Ectodermal cell (in vitro differentiated cells): ENCODE measurements around the gene LTBP1.

ENCODE experiments used
- H3K27ac ChIP-seq: 2 replicates; pipeline ENCODE4 v1.7.0; 2013; ENCODE audit warnings: mild to moderate bottlenecking, low read depth, low read length; ENCODE audit not compliant: insufficient read depth, poor library complexity, severe bottlenecking
- H3K27me3 ChIP-seq: 2 replicates; pipeline ENCODE4 v1.7.0; 2013; ENCODE audit warnings: mild to moderate bottlenecking, low read length; ENCODE audit not compliant: insufficient read depth, control insufficient read depth, poor library complexity, severe bottlenecking
- H3K36me3 ChIP-seq: one replicate; pipeline ENCODE4 v1.7.0; 2013; ENCODE audit warnings: low read length; ENCODE audit not compliant: control insufficient read depth, insufficient read depth
- H3K4me1 ChIP-seq: one replicate; pipeline ENCODE4 v1.7.0; 2013; ENCODE audit warnings: low read length; ENCODE audit not compliant: control insufficient read depth, insufficient read depth
- H3K4me3 ChIP-seq: 2 replicates; pipeline ENCODE4 v1.7.0; 2013; ENCODE audit warnings: low read depth, low read length, control low read depth; ENCODE audit not compliant: insufficient read depth
- H3K9me3 ChIP-seq: 2 replicates; pipeline ENCODE4 v1.7.0; 2013; ENCODE audit warnings: mild to moderate bottlenecking, low read length, moderate library complexity; ENCODE audit not compliant: control insufficient read depth
- WGBS, 2 experiments: methylation state at CpG; one replicate each; pipeline ENCODE4 v1.1.7; 2013; ENCODE audit warnings: missing lambda C conversion rate in 2 of 2; 5-methylcytosine and 5-hydroxymethylcytosine counted together

Gene LTBP1

GRCh38 chr2:33122726-33123125 is 176.0 kb downstream of the LTBP1 start:
- Histone ChIP-seq H3K4me1 (no peaks in the 10 kb centered on the region), H3K4me3 (no peak overlapping the region), H3K27me3 (no peaks in the 10 kb centered on the region), H3K9me3 (no peaks in the 10 kb centered on the region), H3K27ac (no peak overlapping the region), H3K36me3 (no peaks in the 10 kb centered on the region)
- 95 to 98% methylated on average over 3 of the region's 3 CpGs for WGBS, 2 experiments

DNA sequence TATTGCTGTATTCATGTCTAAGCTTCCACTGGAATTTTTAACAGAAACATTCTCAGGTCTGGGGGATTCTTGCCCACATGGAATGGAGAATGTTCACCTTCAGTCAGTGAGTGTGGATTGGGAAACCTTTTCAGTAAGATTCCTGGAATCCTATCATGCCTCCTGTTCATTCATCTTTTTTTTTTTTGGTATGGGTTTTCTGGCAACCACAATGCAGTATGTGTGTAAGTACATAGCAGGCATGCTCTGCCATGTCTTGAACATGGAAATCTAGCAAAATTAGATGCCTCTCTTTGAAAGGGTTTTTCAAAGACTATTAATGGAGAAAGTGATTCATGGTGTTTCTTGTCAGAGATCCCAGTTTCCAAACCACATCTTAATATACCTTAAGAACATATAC is 176.5 kb downstream of the LTBP1 start:
- H3K27ac ChIP-seq, result no peak overlapping the region
- H3K4me3 ChIP-seq, result no peak overlapping the region
- no peaks in the 10 kb centered on the region for H3K4me1 ChIP-seq
- H3K9me3 ChIP-seq, result no peaks in the 10 kb centered on the region
- H3K27me3 ChIP-seq, result no peaks in the 10 kb centered on the region
- H3K36me3 ChIP-seq, result no peaks in the 10 kb centered on the region

DNA sequence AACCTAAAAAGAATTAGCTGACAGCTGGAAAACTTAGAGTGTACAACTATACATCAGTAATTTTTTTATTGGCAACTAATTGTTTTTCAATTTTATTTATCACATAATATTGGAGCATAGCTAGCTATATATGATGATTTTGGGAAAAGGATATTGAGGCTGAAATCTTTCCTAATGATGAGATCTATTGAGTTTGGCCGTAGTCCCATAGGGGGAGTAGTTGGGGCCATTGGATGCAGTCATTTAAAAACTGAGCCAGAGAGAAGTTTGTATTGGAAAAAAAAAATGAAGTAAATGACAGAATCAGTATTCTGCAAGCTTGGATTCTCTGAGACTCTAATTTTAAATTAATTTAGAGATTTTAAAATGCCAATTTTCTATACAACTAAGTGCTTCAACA is 179.8 kb downstream of the LTBP1 start:
- Histone ChIP-seq H3K9me3 (no peaks in the 10 kb centered on the region), H3K27me3 (no peaks in the 10 kb centered on the region), H3K4me1 (no peaks in the 10 kb centered on the region), H3K36me3 (no peaks in the 10 kb centered on the region), H3K27ac (no peak overlapping the region), H3K4me3 (no peak overlapping the region)
- WGBS, 2 experiments, result 93 to 96% methylated on average over 1 of the region's 1 CpG

DNA sequence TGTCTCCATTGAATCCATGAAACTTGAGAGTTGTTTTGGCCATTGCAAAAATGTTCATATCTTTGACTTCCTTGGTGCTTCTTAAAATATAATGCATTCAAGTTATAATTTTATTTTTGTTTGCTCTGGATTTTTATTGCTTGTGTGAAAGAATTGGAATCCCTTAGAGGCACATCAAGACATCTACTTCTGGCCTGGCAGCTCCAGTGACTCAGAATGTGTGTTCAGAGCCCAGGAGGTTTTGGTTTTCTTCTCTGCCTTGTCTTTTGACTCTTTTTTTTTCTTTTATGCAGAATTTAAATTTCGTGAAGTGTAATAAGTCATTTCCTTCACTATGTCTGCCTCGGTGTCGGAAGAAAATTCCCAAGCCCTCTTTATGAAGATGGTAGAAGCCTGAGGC is 180.2 kb downstream of the LTBP1 start:
- Histone ChIP-seq H3K4me3 (no peak overlapping the region), H3K4me1 (no peaks in the 10 kb centered on the region), H3K36me3 (no peaks in the 10 kb centered on the region), H3K27me3 (no peaks in the 10 kb centered on the region), H3K27ac (no peak overlapping the region), H3K9me3 (no peaks in the 10 kb centered on the region)
- WGBS, 2 experiments, result 87 to 97% methylated on average over 3 of the region's 3 CpGs

DNA sequence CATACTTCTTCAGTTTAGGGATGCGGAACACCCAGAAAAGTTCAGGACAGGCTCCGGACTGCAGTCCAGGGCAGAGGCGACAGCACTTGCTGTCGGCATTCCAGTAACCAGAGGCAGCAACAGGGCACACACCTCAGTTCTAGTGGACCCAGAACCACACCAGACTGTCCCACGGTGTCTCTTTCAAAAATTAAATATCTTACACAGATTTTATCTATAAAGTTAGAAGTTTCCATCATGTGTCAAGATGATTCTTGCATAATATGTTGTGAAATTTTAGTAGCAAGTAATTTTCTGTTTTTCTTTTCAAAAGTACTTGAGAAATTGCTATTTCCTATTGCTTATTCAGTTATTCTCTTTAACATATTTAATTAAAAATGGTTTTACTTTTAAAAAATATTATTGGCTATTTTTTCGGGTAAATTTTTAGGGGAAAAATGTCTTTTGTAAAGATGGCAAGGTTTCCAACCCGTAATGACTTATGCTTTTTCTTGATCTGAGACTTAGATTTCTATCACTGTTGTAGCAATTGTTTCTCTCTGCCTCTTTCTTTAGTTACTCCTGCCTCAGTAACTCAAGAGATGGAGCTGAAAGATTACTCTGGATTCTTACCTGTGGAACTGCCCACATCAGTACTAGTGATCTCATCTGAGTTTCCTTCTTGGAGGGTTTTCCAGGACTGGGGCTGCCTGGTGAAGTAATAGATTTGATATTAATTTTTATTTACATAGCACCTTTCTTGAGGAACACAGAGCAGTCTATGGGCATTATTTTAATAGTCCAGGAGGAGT is 182.7 kb downstream of the LTBP1 start:
- no peaks in the 10 kb centered on the region for H3K27me3 ChIP-seq
- WGBS, 2 experiments, result 96 to 97% methylated on average over 6 to 7 of the region's 7 CpGs
- H3K27ac ChIP-seq, result no peak overlapping the region
- H3K9me3 ChIP-seq, result no peaks in the 10 kb centered on the region
- H3K4me3 ChIP-seq, result no peak overlapping the region
- H3K36me3 ChIP-seq, result no peaks in the 10 kb centered on the region
- H3K4me1 ChIP-seq, result peaks cover 12% of the 10 kb centered on the region

- H3K4me3 ChIP-seq, result no peak overlapping the region
- whole genome bisulfite sequencing, 2 experiments, result 94% methylated on average over 7 of the region's 7 CpGs
- no peak overlapping the region for H3K27ac ChIP-seq
- H3K9me3 ChIP-seq, result no peaks in the 10 kb centered on the region
- H3K27me3 ChIP-seq, result no peaks in the 10 kb centered on the region
- peaks cover 15% of the 10 kb centered on the region for H3K4me1 ChIP-seq
- H3K36me3 ChIP-seq, result no peaks in the 10 kb centered on the region
These were observed 183.3 kb downstream of the LTBP1 start for GRCh38 chr2:33130054-33130447.

GRCh38 chr2:33130544-33130943 is 183.8 kb downstream of the LTBP1 start:
- peaks cover 15% of the 10 kb centered on the region for H3K4me1 ChIP-seq
- no peak overlapping the region for H3K27ac ChIP-seq
- 91 to 92% methylated on average over 6 of the region's 6 CpGs for WGBS, 2 experiments
- no peaks in the 10 kb centered on the region for H3K9me3 ChIP-seq
- no peak overlapping the region for H3K4me3 ChIP-seq
- H3K27me3 ChIP-seq, result no peaks in the 10 kb centered on the region
- no peaks in the 10 kb centered on the region for H3K36me3 ChIP-seq

DNA sequence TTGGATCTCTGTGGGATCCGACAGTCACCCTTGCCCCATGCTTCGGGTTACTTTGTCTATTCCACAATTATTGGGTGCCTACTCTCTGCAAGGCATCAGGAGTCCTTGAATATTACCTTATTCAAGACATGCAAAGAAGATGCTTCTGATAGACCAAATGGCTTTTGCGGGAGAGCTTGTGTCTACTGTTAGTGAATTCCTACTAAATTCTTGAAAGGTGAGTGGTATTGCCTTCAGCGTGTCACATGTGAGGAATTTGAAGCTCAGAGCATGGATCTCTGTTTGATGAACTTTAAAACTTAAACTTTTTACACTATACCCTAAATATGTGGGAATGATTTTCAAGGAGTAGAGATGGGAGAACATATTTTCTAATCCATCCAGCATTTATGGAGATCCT is 184.4 kb downstream of the LTBP1 start:
- Histone ChIP-seq H3K27ac (no peak overlapping the region), H3K27me3 (no peaks in the 10 kb centered on the region), H3K4me3 (no peak overlapping the region), H3K36me3 (no peaks in the 10 kb centered on the region), H3K9me3 (no peaks in the 10 kb centered on the region), H3K4me1 (peaks cover 15% of the 10 kb centered on the region)
- 97 to 99% methylated on average over 3 of the region's 4 CpGs for WGBS, 2 experiments

DNA sequence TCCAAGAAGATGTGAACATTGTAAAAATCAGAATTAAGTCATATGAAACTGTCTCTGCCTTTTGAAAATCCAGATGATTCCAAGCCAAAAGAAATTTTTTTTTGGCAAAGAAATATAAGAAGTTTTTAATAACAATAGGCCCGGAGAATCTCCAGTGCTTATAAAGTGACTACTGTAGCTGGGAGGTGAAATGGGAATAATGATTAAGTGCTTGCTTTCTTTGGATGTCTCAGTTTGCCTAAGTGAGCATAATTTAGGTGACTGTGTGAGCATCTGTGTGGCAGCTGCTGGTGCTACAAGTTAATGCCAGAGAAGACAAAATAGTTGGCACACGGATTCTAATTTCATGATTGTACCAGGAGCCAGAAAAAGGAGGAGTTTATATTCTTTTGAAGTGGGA is 185.0 kb downstream of the LTBP1 start:
- Histone ChIP-seq H3K27me3 (no peaks in the 10 kb centered on the region), H3K9me3 (no peaks in the 10 kb centered on the region), H3K4me3 (no peak overlapping the region), H3K36me3 (no peaks in the 10 kb centered on the region), H3K27ac (no peak overlapping the region), H3K4me1 (peaks cover 15% of the 10 kb centered on the region)
- 71 to 72% methylated on average over 2 of the region's 2 CpGs for WGBS, 2 experiments

- no peaks in the 10 kb centered on the region for H3K27me3 ChIP-seq
- no peak overlapping the region for H3K27ac ChIP-seq
- no peaks in the 10 kb centered on the region for H3K36me3 ChIP-seq
- no peaks in the 10 kb centered on the region for H3K9me3 ChIP-seq
- H3K4me1 ChIP-seq, result peaks cover 15% of the 10 kb centered on the region
- H3K4me3 ChIP-seq, result no peak overlapping the region
- 93% methylated on average over 7 of the region's 7 CpGs for WGBS, 2 experiments
These were observed 186.8 kb downstream of the LTBP1 start for GRCh38 chr2:33133454-33133952.
